Bronchial smooth muscle cell (primary cell): ENCODE results near the gene TARM1. TPM values are rescaled to one million over a fixed set of nuclear protein-coding genes. Genes with fewer than 3 reads are reported as not detected.

Source experiments
- total RNA-seq: library from RNA; depleted of rRNA; stranded (reverse); fragments of >200 nt; gene quantifications from 2 replicates; pipeline ENCODE4 v1.2.1, GENCODE V29; 2014

TARM1 gene
- not detected in 2 replicates for total RNA-seq

DNA sequence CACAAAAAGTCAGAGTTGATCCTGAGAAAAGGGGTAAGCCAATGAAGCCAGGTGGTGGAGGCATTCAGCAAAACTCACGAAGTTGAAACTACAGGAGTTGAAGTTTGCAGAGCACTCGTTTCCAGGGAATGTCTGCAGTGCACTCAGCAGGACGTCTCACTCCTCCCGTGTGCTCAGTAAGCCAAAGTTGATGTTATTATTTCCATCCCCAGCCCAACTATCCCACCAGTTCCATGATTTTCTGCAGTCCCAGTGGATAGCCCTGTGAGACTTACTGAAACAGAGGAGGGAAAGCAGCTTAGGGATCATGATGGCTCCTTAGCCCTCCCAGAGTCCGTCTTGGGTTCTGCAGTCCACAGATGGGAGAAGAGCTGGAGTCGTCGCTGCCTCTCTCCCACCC, at the start of gene TARM1:
TSS of gene TARM1 (minus strand) at position 334 of the 400 bp plus-strand sequence. CDS start at position 309, 25 bp downstream.

DNA sequence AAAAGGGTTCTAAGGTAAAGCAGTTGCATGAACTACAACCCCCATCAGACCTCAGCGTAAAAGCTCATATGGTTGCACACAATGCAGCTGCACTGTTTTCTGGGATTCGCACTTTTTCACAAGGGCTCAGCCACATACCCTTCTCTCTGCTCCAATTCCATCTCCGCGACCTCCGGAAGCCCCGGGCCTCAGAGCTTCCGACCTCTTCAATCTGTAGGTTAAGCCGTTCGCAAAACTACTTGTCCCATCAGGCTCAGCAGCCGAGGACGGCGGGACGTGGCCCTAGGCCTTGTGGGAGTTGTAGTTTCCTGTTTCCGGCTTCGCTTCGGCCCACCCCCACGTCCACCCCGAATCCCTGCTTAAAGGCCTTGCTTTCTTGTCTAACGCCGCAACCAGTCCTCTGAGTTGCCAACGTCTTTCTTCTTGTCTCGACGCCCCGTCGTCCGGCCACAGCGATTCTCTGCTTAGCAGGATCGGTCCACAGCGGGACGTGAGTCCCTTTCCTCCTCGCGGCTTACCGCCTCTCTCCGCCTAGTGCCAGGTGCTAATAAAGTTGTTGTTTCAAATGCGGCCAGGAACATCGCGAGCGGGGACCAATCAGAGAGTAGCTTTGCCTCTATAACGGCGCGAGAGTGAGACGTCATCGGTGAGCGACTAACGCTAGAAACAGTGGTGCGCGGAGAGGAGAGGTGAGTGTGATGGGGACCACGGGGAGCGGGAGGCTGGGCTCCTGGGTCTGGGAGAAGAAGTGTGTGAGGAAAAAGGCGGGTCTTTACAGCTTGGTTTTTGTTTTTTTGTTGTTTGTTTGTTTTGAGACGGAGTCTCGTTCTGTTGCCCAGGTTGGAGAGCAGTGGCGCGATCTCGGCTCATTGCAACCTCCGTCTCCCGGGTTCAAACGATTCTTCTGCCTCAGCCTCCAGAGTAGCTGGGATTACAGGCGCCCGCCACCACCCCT, 34.2 kb upstream of the TARM1 start, which contains the start of the genes PRPF31 and TFPT:
TSS of gene PRPF31 (plus strand) at position 646 of the 955 bp plus-strand sequence. CDS start 2,525 bp downstream, outside the sequence.
TSS of gene TFPT (minus strand) at position 549 of the 955 bp plus-strand sequence. CDS start at position 161, 388 bp downstream.

DNA sequence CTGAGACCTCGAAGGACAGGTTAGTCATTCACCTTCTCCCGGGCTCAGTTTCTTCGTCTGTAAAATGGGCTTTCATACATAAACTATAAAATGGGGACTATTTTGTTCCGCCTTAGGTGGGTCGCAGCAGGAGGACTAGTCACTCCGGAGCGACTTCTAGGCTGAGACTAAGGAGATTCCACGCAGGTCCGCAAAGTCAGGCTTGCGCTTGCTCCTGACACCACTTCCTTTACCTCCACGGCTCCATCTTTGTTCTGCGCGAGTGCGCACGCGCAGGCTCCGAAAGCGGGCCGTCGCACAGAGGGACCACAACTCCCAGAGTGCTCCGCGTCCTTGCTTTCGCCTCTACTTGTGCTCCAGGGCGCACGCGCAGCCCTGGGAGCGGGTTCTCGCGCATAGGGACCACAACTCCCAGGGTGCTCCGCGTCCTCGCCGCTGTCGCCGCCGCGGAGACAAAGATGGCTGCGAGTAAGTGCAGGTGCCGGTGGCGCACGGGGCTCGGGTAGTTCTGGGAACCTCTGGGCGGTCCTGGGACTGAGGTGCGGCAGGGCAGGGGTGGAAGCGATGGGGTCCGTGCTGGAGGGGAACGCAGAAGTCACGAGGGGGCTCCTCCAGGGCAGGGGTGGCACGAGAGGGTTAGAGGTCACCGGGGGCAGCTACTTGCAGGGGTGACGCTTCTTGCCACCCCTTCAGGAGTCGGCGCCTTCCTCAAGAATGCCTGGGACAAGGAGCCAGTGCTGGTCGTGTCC, 21.4 kb upstream of the TARM1 start, which contains the start of gene NDUFA3:
TSS of gene NDUFA3 (plus strand) at position 435 of the 749 bp plus-strand sequence. CDS start at position 459, 24 bp downstream.

DNA sequence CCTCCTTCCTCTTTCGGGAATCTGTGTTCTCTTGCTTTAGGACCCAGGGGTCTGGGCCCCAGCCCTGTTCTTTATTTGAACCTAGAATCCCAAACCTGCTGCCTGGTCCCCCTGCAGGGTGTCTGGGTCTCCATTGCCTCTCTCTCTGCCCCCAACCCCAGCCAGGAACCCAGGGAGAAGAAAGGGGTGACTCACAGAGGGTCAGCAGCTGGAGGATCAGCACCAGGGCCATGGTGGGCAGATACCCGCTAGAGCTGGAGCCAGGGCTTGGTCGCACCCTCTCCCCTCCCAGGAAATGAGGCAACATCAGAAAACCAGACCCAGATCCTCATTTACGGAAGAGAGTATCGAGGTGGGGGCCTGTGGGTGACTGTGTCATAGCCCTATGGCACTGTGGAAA, 19.4 kb upstream of the TARM1 start, which contains the start of gene OSCAR:
TSS of gene OSCAR (minus strand) at position 243 of the 400 bp plus-strand sequence. CDS start at position 232, 11 bp downstream.

DNA sequence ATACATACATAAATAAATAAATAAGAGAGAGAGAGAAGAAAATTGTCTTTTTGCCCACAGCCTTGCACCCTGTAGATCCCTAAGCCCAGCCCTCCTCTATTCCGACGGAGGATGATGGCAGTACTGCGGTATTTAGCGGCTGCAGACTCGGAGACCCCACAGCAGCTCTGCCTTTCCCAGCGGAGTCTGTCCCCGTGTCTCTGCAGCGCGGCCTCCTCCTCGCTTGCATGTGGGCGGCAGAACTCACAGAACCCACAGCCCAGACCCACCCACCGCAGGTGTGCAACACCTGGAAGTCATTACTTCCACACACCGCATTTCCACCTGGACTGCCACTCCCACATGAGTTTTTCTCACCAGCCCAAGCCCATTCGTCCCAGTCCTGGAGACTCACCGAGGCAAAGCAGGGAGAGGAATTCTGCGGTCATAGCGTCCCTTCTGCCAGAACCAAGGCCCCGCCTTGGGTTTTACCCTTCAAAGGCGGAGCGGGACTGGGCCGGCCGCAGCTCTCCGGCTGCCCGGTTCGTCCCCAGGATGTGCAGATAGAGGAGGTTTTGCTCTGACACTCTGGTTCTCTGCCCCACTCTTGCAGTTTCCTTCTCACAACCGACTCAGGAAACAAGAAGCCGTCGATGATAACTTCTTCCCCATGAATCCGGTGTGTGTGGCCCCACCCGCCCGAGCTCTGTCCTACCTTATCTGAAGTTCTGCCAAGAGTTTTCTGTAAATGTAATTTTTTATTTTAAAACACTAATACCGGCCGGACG, 17.6 kb downstream of the TARM1 start, which contains the start of gene VSTM1:
TSS of gene VSTM1 (minus strand) at position 548 of the 767 bp plus-strand sequence. CDS start at position 428, 120 bp downstream.

Other genes with a start within 250 kb of the TARM1 start
- 3.3 and 5.2 TPM in 2 replicates for gene MYADM, start 213.5 kb downstream of the TARM1 start, total RNA-seq
- gene PRKCG, start 199.2 kb downstream of the TARM1 start, total RNA-seq = 0.17 TPM in 1 of 2 replicates, not detected in the other
- gene CACNG7, start 172.1 kb downstream of the TARM1 start, total RNA-seq = 0.47 and 3.1 TPM in 2 replicates
- 0.47 and 1.5 TPM in 2 replicates for gene CACNG8, start 118.4 kb downstream of the TARM1 start, total RNA-seq
- gene CACNG6, start 89.7 kb downstream of the TARM1 start, total RNA-seq = 0.34 and 0.47 TPM in 2 replicates
- gene VSTM1, start 17.5 kb downstream of the TARM1 start, total RNA-seq = not detected in 2 replicates
- gene OSCAR, start 19.4 kb upstream of the TARM1 start, total RNA-seq = under 0.01 TPM in 1 of 2 replicates, not detected in the other
- 15.8 and 21.4 TPM in 2 replicates for gene NDUFA3, start 21.5 kb upstream of the TARM1 start, total RNA-seq
- gene TFPT, start 34.3 kb upstream of the TARM1 start, total RNA-seq = 16.7 and 21.9 TPM in 2 replicates
- gene PRPF31, start 34.4 kb upstream of the TARM1 start, total RNA-seq = 57.2 and 61.6 TPM in 2 replicates
- gene CNOT3, start 56.4 kb upstream of the TARM1 start, total RNA-seq = 6.9 and 10.6 TPM in 2 replicates
- gene LENG1, start 78.4 kb upstream of the TARM1 start, total RNA-seq = 4.6 and 6.1 TPM in 2 replicates
- 0.43 and 1.1 TPM in 2 replicates for gene TMC4, start 91.8 kb upstream of the TARM1 start, total RNA-seq
- gene MBOAT7, start 108.2 kb upstream of the TARM1 start, total RNA-seq = 12.4 and 32.9 TPM in 2 replicates
- 26.7 and 55.8 TPM in 2 replicates for gene TSEN34, start 109.9 kb upstream of the TARM1 start, total RNA-seq
- 1,382 and 2,467 TPM in 2 replicates for gene RPS9, start 119.5 kb upstream of the TARM1 start, total RNA-seq
- not detected in 2 replicates for gene LILRB3, start 141.6 kb upstream of the TARM1 start, total RNA-seq
- not detected in 2 replicates for gene LILRA6, start 161.4 kb upstream of the TARM1 start, total RNA-seq
- not detected in 2 replicates for gene LILRB5, start 175.9 kb upstream of the TARM1 start, total RNA-seq
- not detected in 2 replicates for gene LILRB2, start 199.7 kb upstream of the TARM1 start, total RNA-seq
- gene LILRA5, start 231.8 kb upstream of the TARM1 start, total RNA-seq = not detected in 2 replicates